Activated CD4-positive, CD25-positive, alpha-beta regulatory T cell treated with anti-CD3 and anti-CD28 coated beads, Interleukin-2, amount 50 U/mL, for 72 hours (primary cell): ENCODE results near the gene ISG20L2.
"Not testable (repeated sequence)": the region's sequence is repeated elsewhere in the genome, so short reads cannot be mapped to it uniquely, and the experiment has no call there.

Source experiments
- DNase-seq: peaks from one replicate; pipeline ENCODE4 v3.0.0; 2021

The ISG20L2 gene, protein sequence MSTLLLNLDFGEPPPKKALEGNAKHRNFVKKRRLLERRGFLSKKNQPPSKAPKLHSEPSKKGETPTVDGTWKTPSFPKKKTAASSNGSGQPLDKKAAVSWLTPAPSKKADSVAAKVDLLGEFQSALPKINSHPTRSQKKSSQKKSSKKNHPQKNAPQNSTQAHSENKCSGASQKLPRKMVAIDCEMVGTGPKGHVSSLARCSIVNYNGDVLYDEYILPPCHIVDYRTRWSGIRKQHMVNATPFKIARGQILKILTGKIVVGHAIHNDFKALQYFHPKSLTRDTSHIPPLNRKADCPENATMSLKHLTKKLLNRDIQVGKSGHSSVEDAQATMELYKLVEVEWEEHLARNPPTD

DNA sequence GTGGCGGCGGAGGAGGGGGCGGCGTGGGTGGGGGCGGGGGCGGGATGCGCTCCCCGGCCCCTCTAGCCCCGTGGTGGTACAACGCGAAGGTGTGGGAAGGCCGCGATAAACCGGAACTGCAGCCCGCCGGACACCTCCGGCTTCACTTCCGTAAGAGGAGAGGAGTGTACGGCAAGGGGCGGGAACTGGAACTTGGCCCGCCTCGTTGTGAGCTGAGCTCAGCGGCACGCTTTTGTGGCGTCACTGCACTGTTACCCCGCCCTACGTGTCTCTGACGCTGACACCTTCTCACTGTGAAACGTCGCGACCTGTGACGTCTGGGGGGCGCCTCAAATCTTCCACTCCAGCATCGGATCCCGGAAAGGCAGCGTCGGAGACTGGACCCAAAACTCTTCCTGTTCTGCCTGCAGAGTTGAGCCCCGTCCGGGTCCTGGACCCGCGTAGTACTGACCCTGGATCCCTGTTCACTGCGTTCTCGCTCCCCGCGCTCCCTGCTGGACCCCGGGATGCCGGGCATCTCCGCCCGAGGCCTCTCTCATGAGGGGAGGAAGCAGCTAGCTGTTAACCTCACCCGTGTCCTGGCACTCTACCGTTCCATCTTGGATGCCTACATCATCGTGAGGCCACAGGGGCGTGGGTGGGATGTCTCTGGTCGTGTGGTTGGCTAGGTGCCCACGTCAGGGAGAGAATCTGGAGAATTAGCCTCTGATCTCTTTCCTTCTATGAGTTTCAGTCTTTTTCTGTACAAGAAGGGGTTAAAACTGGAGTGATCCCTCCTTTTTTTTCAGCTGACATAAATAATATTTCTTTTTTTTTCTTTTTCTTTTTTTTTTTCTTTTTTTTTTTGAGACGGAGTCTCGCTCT is at the start of gene ISG20L2:
ISG20L2 (minus strand) TSS at position 168 of the 864 bp plus-strand sequence. CDS start 1,114 bp downstream, outside the sequence.
- peak; percentile 92 for DNase-seq

DNA sequence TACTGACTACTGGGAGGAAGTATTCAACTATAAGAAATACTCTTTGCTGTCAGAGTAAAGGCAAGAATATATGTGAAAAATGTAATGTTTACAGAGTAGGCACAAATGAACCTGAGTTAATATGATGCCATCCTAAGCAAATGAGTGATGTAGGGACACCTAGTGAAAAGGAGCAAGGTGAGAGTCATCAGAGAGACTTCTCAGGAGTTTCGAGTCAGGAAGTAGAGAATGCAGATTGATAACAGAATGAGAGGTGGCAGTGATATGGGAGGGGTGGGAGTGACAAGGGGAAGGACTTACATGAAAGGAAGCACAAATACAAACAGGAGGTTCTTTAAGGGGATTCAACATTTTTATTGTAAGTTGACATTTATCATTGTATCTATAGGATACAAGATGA is 49.0 kb upstream of the ISG20L2 start:
- no peak for DNase-seq

GRCh38 chr1:156776942-156777341 is 48.4 kb upstream of the ISG20L2 start:
- no peak for DNase-seq

DNA sequence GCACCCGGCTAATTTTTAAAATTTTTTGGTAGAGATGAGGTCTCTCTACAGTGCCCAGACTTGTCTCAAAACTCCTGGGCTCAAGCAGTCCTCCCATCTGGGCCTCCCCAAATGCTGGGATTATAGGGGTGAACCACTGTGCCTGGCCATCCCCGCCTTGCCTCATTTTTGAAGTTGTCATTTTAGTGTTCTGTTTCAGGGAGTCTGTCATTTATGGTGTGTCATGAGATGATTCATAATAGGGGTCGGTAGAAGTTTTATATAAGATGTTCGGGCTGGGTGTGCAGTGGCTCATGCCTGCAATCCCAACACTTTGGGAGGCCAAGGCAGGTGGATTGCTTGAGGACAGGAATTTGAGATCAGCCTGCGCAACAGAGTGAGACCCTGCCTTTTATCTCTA is 47.2 kb upstream of the ISG20L2 start:
- DNase-seq: no peak

DNA sequence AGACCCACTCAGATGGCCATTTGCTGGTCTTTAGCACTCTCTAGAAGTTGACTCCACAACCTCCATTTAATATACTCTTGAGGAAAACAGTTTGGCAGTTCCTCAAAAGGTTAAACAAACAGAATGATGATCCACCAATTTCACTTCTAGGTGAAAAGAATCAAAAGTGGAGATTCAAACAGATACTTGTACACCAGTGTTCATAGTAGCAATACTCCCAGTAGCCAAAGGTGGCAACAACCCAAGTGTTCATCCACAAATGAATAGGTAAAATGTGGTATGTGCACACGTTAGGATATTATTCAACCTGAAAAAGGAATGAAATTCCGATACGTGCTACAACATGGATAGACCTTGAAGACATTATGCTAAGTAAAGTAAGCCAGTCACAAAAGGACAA is 45.0 kb upstream of the ISG20L2 start:
- DNase-seq: no peak

DNA sequence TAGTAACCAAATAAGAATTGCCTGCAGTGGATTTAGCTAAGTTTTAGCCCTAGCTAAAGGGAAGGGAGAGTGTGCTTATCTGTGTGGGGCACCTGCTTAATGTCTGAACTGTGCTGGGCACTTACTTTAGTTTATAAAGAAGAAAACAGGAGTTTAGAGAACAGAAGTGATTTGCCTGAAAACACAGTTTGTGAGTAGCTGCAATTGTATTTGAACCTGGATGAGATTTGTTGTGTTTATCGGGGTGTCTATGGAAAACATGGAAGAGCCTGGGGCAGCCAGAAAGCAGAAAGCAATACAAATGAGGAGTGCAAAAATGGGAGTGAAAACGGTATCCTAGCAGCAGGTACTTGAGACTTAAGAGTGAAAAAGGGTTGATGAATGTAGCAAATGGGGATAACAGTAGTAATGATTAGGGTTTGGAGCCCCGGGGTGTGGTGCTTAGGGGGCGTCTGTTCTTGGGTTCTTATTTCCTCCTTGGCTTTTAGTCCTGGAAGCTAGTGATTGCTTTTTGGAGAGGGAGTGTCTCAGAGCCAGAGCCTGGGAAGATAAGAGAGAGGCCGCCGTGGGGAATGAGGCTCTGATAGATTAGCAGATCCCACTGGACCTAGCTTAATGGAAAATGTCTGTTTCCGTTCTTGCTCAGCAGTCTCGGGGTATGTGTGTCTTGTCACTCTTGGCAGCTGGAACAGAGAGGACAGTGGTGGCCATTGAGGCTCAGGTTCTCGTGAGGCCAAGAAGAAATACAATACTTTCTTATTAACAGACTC is 44.3 kb upstream of the ISG20L2 start:
- no peak for DNase-seq

- no peak for DNase-seq
Observed at GRCh38 chr1:156772222-156772621, 43.7 kb upstream of the ISG20L2 start.

DNA sequence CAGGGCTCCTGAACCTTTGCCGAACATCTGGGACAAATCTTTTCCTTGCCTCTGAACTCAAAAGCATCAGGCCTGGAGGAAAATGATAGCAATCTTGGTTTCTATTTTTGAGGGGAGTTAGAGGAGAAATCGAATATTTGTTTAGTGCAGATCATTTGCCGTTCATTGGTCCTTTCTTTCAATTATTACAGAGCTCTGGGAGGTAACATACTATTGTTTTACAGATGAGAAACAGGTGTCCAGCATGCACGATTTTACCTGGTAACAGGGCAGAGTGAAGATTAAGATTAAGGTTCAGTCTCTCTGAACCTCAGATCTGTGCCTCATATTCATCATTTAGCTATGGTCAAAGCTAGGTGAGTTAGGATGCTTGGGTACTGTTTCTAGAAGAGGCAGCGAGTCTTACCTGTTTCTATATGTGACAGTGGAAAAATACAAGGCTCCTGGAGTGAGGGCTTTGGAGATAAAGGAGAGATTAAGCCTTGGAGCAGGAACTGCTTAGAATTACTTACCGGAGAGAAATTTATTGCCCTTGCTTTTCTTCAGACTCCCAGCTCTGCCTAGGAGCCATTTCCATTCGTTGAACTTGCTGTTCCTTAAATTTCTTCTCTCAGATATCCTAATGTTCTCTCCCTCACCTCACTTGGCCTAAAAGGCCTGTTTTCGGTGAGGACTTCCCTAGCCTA is 40.2 kb upstream of the ISG20L2 start:
- DNase-seq: no peak

GRCh38 chr1:156767879-156768604 is 39.5 kb upstream of the ISG20L2 start:
- peak; percentile 55 for DNase-seq

GRCh38 chr1:156767101-156767878 is 38.7 kb upstream of the ISG20L2 start, which contains the start of gene PRCC:
Gene PRCC (plus strand): TSS chr1:156767535. CDS start chr1:156767772, 237 bp downstream.
- DNase-seq: peak; percentile 85

GRCh38 chr1:156766298-156767100 is 37.9 kb upstream of the ISG20L2 start:
- DNase-seq: no peak

DNA sequence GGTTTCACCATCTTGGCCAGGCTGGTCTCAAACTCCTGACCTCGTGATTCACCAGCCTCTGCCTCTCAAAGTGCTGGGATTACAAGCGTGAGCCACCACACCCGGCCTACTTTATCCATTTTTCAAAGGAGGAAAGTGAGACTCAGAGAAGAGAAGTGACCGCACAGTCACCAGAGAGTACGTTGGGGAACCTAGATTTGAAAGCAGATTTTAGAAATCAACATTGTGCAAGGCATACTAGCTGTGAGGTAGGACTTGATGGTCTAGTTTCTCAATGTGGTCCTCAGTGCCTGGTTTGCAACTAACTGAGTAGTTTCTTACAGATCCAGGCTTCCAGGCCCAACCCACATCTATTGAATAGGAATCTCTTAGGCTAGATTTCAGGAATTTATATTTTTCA is 37.1 kb upstream of the ISG20L2 start:
- no peak for DNase-seq

DNA sequence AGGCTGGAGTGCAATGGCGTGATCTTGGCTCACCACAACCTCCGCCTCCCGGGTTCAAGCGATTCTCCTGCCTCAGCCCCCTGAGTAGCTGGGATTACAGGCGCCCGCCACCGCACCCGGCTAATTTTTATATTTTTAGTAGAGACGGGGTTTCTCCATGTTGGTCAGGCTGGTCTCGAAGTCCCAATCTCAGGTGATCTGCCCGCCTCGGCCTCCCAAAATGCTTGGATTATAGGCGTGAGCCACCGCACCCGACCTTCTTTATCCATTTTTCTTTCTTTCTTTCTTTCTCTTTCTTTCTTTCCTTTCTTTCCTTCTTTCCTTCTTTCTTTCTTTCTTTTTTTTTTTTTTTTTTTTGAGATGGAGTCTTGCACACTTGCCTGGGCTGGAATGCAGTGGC is 36.6 kb upstream of the ISG20L2 start:
- DNase-seq: not testable (repeated sequence)

- no peak for DNase-seq
Observed at GRCh38 chr1:156760796-156761104, 32.2 kb upstream of the ISG20L2 start.

GRCh38 chr1:156760092-156760795 is 31.7 kb upstream of the ISG20L2 start:
- no peak for DNase-seq

- not testable (repeated sequence) for DNase-seq
Observed at GRCh38 chr1:156757572-156758253, 29.1 kb upstream of the ISG20L2 start.

- DNase-seq: no peak
Observed at GRCh38 chr1:156756355-156756754, 27.8 kb upstream of the ISG20L2 start.

GRCh38 chr1:156755527-156755950 is 27.0 kb upstream of the ISG20L2 start:
- DNase-seq: no peak

DNA sequence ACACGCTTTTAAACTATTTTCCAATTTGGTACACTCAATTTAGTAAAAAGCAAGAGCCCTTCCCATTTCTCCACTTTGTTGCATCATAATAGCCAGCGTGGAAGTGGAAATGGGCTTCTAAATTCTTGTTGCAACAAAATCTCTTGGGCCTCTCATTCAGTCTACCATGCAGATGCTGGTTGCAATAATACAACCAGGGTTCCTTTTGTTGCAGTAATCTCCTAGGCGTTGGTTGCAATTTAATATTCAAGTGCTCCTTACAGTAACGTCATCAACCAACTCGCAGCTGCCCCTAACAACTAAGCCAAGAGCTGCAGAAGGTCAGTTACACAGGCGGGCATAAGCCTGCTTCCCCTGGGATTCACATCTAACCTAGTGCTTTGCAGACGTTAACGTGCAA is 25.7 kb upstream of the ISG20L2 start:
- DNase-seq: no peak
